DMS 273 treated with DMSO at 0.1 percent for 48 hours (cell line): Measurements from ENCODE around the gene TMEM165.

ENCODE experiments used
- DNase-seq: peaks from one replicate; lab custom pipeline; 2025; lab: John Stamatoyannopoulos, UW

TMEM165 gene

DNA sequence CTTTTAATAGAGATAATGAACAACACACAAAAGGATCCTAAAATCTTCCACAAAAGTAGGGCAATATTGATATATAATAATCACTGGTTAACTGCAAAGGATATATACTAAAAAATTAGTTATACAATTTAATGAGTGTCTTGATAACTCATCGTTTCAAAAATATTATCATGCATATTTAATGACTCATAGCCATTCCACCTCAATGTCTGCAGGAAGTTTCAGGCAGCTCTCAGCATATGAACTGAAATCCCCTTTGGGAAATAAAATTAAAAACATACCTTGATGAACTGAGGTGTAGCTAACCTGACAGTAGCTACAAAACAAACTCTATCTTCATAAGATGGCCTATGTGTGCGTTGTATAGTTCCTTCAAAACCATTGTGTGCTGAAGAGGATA, 62.9 kb downstream of the TMEM165 start:
- DNase-seq = no peak

DNA sequence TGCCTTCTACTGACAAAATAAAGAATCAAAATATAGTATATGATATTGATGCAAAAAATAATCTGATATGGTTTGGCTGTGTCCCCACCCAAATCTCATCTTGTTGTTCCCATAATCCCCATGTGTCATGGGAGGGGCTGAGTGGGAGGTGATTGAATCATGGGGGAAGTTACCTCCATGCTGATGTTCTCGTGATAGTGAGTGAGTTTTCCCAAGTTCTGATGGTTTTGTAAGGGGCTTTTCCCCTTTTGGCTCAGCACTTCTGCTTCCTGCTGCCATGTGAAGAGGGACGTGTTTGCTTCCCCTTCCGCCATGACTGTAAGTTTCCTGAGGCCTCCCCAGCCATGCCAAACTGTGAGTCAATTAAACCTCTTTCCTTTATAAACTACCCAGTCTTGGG, 70.2 kb downstream of the TMEM165 start:
- no peak for DNase-seq

DNA sequence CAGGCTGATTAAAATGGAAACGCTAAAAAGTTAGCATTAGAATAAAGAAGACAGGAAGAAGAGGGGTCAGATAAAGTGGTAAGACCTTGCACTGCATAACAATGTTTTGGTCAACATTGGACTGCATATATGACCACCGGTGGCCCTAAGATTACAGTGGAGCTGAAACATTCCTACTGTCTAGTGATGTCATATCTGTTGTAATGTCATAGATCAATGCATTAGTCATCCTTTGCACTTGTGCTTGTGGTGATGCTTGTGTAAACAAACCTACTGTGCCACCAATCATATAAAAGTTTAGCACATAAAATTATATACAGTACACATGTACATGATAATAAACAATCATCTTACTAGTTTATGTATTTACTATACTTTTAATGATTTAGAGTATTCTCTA, 73.0 kb downstream of the TMEM165 start:
- DNase-seq = no peak

DNA sequence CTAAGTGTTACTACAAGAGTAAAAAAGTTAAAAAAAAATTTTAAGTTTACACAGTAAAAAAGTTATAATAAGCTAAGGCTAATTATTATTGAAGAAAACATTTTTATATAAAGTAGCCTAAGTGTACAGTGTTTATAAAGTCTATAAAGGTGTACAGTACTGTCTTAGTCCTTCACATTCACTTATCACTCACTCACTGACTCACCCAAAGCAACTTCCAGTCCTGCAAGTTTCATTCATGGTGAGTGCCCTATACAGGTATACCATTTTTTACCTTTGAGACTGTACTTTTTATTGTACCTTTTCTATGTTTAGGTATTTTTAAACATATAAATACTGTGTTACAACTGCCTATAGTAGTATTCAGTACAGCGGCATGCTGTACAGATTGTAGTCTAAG, 74.2 kb downstream of the TMEM165 start:
- no peak for DNase-seq
